CD1c-positive myeloid dendritic cell (primary cell): ENCODE results near the gene PPM1N.
A peak's percentile ranks its signal among the peaks of the same experiment; 100 is the strongest.

Experiments
- DNase-seq: peaks from one replicate; pipeline ENCODE4 v3.0.0-alpha.2; 2016; ENCODE audit errors: extremely low spot score

Gene PPM1N

GRCh38 chr19:45498411-45499195 lies at the start of gene PPM1N:
Gene PPM1N, plus strand, starts transcription at chr19:45498443. Its CDS starts 30 bp downstream, at chr19:45498473.
- peak; percentile 56 for DNase-seq

GRCh38 chr19:45448887-45449299 lies 49.4 kb upstream of the PPM1N start:
- DNase-seq: no peak

- peak; percentile 66 for DNase-seq
These were observed 48.3 kb upstream of the PPM1N start for GRCh38 chr19:45450012-45450333.

GRCh38 chr19:45451131-45451849 lies 47.0 kb upstream of the PPM1N start:
- peak; percentile 59 for DNase-seq

- DNase-seq: no peak
These were observed 46.3 kb upstream of the PPM1N start for GRCh38 chr19:45451850-45452387.

GRCh38 chr19:45455707-45456499 lies 42.3 kb upstream of the PPM1N start:
- DNase-seq: peak; percentile 95

GRCh38 chr19:45456500-45456815 lies 41.8 kb upstream of the PPM1N start:
- no peak for DNase-seq

GRCh38 chr19:45457776-45458175 lies 40.5 kb upstream of the PPM1N start:
- no peak for DNase-seq

- no peak for DNase-seq
These were observed 37.4 kb upstream of the PPM1N start for GRCh38 chr19:45460807-45461347.

GRCh38 chr19:45462174-45462573 lies 36.1 kb upstream of the PPM1N start:
- no peak for DNase-seq

GRCh38 chr19:45463241-45463640 lies 35.0 kb upstream of the PPM1N start:
- DNase-seq: no peak

GRCh38 chr19:45464274-45464673 lies 34.0 kb upstream of the PPM1N start:
- no peak for DNase-seq

GRCh38 chr19:45464852-45465441 lies 33.3 kb upstream of the PPM1N start:
- peak; percentile 30 for DNase-seq

GRCh38 chr19:45467115-45467455 lies 31.2 kb upstream of the PPM1N start:
- DNase-seq: peak; percentile 48

GRCh38 chr19:45467456-45468158 lies 30.6 kb upstream of the PPM1N start, which contains the start of gene FOSB:
Gene FOSB, plus strand, starts transcription at chr19:45467996. Its CDS starts 591 bp downstream, at chr19:45468587.
- peak; percentile 98 for DNase-seq

GRCh38 chr19:45468159-45468651 lies 30.0 kb upstream of the PPM1N start:
- no peak for DNase-seq

- no peak for DNase-seq
These were observed 29.5 kb upstream of the PPM1N start for GRCh38 chr19:45468803-45469131.

- peak; percentile 95 for DNase-seq
These were observed 28.9 kb upstream of the PPM1N start for GRCh38 chr19:45469132-45469944.

- peak; percentile 87 for DNase-seq
These were observed 28.1 kb upstream of the PPM1N start for GRCh38 chr19:45469945-45470761.
